HG02852 (cell line): ENCODE measurements around the gene MRPL55.

Source experiments
- ATAC-seq: cut with Tn5 transposase; IDR thresholded peaks from one replicate; pipeline ENCODE4 v1.9.1; 2021; ENCODE audit warnings: mild to moderate bottlenecking, moderate library complexity; ENCODE audit not compliant: unreplicated experiment

Gene MRPL55

GRCh38 chr1:228088586-228089498, 20.3 kb downstream of the MRPL55 start:
- no peak for ATAC-seq

DNA sequence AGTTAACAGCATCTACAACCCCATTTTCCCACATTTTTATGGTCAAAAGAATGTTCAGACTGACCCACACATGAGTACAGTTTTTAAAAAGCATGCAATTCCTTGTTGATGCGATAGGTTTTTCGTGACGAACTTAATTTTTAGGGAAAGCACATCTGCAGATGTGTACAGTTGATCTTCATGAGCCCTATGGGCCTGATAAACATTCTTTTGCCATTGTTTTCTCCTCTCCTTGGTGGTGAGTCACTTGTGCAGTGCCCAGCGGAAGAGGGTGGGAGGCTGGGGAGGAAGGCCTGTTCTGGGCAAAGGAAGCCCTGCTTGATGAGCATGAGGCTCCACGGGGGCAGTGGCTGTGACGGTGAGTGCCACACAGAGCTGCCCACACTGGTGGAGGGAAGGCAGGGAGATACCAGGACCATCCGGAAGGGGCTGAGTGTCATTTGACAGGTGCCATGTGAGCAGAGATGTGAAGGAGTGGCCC, 21.3 kb downstream of the MRPL55 start:
- ATAC-seq = no peak

DNA sequence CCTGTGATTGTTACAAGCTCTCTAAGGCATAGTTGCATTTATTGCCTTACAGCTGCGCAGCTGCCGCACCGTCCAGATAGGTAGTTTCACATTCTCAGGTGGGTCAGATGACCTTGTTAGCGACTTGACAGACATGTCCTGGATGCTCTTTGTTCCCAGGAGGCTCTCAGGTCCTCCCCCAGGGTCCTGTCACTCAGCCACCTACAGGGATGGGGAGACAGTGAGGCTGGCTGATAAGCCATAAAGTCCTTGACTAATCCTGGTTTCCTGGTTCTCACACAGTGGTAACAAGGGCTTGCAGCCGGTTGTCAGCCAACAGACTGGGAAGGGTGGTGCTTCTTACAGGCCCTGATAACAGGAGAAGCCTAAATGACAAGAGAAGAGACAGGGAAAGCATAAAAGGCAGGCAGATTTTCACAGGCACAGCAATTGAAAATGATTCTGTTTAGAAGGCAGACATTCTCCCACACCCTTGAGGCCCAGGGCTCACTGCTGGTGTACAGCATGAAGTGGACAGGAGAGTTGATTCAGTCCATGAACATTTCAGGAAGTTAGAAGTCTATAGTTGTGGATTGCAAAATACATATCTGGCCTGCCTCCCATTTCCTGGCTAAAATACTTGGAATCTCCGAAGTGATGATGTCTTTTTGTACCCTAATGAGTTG, 23.7 kb downstream of the MRPL55 start:
- no peak for ATAC-seq

GRCh38 chr1:228084797-228085196, 24.3 kb downstream of the MRPL55 start:
- no peak for ATAC-seq

DNA sequence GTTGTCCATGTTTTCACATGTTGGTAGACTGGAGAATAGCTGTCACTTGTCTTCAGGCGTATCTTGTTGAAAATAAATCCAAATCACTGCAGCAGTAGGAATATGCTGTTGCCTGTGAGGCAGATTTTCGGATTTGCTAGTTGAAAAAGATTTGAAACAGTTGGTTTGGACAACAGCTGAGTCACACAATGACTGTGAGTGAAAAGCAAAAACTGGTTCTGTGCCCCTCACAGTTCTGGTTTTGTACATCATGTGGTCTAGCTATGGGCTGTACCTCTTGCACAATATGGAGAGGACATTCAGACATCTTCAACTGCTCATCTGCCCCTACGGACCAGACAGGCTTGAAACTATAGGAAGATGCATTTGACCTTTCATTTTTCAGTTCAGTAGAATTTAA, 24.8 kb downstream of the MRPL55 start:
- ATAC-seq = no peak

DNA sequence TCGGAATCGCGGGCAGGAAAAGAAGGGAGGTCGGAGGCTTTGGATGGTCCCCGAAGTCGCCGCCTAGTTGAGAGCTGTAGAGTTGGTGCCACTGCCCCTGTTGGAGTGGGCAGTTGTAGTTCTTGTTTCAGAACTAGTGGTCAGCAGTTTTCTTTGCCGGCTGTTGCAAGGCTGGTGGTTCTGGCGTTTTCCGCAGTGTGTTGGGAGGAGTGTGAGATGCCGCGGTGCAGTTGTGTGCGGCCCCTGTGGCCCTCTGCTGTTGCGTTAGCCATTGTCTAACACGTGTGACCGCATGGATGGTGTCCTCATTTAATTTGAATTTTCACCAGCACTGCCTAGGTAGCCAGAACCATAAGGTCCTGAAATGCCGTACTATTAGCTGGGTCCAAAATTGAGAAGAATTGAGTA, 25.2 kb downstream of the MRPL55 start:
- ATAC-seq = no peak

- ATAC-seq = peak; percentile 16
These were observed 25.9 kb downstream of the MRPL55 start for GRCh38 chr1:228082918-228083870.

DNA sequence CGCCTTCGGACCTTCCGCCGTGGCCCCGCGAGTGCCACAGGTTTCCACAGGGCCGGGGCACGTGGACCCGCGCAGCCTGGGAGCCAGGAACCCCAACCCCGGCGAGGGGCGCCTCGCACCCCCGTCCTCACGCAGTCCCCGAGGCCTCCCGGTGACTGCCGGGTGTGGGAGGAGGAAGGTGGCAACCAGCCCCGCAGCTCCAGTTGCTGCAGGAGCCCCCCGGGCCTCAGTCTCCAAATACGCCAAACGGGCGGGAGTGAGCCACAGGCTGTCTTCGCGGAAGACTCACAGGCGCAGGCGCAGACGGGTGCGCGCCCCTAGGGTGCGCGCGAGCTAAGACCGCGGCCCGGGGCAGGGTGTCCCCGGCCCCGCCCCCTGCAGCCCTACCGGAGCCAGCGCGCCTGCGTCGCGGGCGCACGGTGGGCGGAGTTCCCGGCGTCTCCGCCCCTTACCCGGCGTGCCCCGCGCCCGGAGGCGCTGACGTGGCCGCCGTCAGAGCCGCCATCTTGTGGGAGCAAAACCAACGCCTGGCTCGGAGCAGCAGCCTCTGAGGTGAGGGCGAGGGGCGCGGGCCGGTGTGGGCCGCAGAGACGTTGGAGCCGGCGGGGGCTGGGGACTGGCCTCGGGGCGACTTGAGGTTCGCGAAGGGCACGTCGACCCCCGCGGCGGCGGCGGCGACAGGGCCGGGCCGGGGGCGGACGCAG, 26.7 kb downstream of the MRPL55 start, which contains the start of gene ARF1:
Gene ARF1 (plus strand): TSS at position 495 of the 704 bp plus-strand sequence. CDS start 14,407 bp downstream, outside the sequence.
- peak; percentile 75 for ATAC-seq

GRCh38 chr1:228081578-228082213, 27.4 kb downstream of the MRPL55 start:
- ATAC-seq = peak; percentile 32

- ATAC-seq = no peak
These were observed 28.0 kb downstream of the MRPL55 start for GRCh38 chr1:228081144-228081543.

GRCh38 chr1:228079601-228080263, 29.4 kb downstream of the MRPL55 start:
- ATAC-seq = no peak

GRCh38 chr1:228079013-228079412, 30.1 kb downstream of the MRPL55 start:
- ATAC-seq = no peak

DNA sequence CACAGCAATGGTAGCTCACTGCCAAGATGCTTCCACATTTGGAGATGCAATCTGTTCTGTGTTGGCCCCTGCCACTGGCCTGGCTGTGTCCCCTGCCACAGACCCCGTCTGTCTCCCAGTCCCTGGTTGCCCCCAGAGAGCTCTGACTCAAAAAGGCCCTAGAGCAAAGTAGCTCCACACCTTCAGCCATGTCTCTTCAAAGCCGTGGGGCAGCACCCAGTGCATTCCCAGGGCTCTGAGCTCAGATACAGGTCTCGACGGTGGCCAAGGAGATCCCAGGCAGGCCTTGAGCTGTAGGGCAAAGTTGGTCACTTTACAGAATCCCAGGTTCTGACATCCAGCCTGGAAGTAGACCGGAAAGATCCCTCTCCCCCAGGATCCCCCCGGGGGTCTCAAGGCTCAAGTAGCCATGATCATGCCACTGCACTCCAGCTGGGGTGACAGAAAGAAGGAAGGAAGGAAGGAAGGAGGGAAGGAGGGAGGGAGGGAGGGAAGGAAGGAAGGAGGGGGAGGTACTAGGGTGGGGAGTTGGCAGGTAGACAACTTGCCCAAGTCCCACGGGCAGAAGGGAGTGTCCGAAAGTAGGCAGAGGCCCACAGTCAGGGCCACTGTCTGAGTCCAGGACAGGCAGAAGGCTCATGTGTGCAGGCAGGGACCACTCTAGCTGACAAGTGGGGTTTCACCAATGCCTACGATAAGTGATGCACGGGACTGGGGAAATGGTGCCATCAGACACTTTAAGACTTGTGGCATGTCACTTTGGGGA, 31.4 kb downstream of the MRPL55 start:
- ATAC-seq = no peak

DNA sequence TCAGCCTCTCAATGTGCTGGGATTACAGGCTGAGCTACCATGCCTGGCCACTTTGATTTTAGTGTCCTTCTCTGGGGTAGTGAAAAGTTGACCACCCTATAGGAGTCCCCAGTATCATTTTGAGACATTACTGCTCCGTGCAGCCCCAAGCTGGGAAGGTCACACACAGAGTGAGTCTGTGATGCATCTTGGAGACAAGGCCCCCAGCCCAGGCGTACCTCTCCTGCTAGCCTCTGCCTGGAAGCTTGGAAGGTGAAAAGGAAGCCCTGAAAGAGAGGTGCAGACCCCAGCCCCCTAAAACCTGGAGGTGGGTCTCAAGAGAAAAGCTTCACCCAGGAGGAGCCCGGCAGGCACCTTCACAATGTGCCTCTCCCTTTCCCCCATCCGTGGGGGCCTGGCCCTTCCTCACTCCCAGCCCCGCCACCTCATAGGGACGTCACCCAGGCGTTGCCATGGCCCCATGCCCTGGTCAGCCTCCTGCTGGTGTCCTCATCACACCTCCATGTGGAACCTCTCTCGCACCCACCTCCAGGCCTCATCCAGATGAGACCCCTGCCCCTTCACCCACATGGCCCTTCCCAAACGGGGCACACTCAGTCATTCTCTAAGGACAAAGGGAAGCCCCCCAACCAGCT, 32.2 kb downstream of the MRPL55 start:
- no peak for ATAC-seq

GRCh38 chr1:228075801-228076271, 33.3 kb downstream of the MRPL55 start:
- no peak for ATAC-seq

DNA sequence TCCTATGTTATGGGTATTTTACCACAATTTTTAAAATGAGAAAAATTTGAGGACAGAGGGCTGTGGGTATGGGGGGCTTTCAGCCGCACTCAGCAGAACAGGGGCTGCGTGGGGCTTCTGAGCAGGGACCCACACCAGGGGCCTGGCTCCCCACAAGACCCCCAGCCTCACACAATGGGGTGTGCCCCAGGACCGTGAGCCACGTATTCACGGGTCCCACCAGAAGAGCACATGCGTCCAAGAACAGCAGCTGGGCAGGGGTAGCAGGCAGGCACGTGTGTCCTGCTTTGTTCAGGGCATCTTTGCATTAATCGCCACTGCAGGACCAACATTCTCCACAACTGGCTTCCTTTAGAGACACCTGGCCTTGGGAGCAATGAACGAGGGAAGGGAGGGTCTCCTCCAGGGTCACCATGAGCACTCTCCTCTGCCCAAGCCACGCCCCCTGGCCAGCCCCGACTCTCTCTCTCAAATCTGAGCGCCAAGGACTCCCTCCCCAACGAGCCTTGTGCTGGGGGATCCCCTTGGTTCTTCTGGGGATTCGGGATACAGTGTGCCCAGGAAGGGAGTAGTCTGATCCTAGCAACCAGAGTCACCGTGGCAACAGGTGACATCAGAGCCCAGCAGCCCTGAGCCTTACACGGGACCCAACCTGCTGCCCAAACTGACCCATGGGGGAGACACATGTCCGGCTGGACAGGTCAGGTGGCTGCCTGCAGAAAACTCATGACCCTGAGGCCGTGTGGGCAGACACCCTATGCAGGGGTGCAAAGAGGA, 34.0 kb downstream of the MRPL55 start:
- ATAC-seq = no peak
